Activated CD8-positive, alpha-beta T cell treated with anti-CD3 and anti-CD28 coated beads, Interleukin-2, amount 10 ng/mL, durations not matched to agents 7 days and 5 days (primary cell): ENCODE measurements around the gene AEN. TPM values are rescaled to one million over a fixed set of nuclear protein-coding genes. Genes with fewer than 3 reads are reported as not detected.

Source experiments
- ATAC-seq: fragments of 150-1000 bp; cut with Tn5 transposase; one replicate; pipeline ENCODE4 v1.10.0; 2021; ENCODE audit warnings: moderate library complexity
- CTCF ChIA-PET: fragments of 350-600 bp; sonication (Branson Sonifier 250); formaldehyde crosslinking; loops from one replicate; lab custom pipeline; 2021; ENCODE audit warnings: antibody characterized with exemption; lab: Charles Lee
- POLR2A ChIA-PET: fragments of 350-600 bp; sonication (Branson Sonifier 250); formaldehyde crosslinking; loops from one replicate; lab custom pipeline; 2021; ENCODE audit warnings: antibody characterized with exemption; lab: Charles Lee
- DNase-seq: peaks from one replicate; pipeline ENCODE4 v3.0.0-alpha.2; 2020
- H3K27ac Mint-ChIP-seq: one replicate; pipeline ENCODE4 v1.8.0; 2021; ENCODE audit warnings: mild to moderate bottlenecking, mixed read lengths
- H3K27me3 Mint-ChIP-seq: one replicate; pipeline ENCODE4 v1.8.0; 2021; ENCODE audit warnings: low read depth, mixed read lengths
- H3K36me3 Mint-ChIP-seq: one replicate; pipeline ENCODE4 v1.8.0; 2021; ENCODE audit warnings: low read depth, mixed read lengths
- H3K4me1 Mint-ChIP-seq: one replicate; pipeline ENCODE4 v1.8.0; 2021; ENCODE audit warnings: low read depth, mixed read lengths
- H3K4me3 Mint-ChIP-seq: one replicate; pipeline ENCODE4 v1.8.0; 2021; ENCODE audit warnings: mild to moderate bottlenecking, mixed read lengths
- H3K9me3 Mint-ChIP-seq: one replicate; pipeline ENCODE4 v1.8.0; 2022; ENCODE audit warnings: mixed read lengths; ENCODE audit not compliant: insufficient read depth
- total RNA-seq, 2 experiments: library from RNA; stranded (reverse); gene quantifications; one replicate each; pipeline ENCODE4 v1.2.3, GENCODE V29; 2021

The AEN gene
- total RNA-seq, 2 experiments from 2014 or later = 52.6 to 53.2 TPM

DNA sequence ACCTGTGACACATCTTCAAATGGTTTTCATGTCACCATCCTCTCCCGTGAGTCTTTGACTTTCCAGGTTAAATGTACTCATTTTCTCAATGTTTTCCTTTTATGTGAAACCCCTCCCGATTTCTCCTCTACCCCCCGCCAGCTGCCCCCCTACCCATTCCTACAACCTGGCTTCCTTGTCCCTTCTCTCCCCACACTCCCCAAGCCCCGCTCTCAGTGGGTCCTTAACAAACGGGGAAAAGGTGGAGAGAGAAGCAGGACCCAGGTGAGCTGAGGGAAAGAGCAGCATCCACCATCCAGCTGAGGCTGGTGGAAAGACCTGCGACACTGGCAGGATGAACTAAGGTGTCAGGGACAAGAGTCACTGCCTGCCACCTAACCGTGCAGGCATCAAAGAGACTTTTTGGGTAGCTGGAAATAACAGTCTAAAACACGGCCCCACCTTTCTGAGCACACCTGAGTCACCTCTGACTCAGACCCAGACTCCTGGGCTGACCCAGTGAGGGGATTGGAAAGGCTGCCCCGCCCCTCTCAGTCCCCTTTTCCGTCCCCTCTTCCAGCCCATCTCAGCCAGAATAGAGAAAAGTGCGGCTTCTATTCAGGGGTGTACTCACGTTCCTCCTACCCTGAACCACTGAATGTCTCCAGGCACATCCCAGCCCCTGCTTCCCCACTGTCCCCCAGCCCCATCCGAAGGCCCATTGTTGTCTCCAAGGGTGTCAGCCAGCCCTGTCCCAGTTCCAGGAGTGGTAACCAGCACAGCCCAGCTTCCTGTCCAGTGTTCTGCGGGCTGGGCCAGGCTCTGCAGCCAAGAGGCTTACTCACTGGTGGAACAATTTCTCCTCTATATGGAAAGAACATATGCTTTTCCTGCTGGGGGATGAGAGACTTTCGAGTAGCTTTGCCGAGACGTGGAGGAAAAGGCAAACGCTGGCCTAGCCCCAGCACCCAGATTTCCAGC lies 38.1 kb downstream of the AEN start:
- H3K27ac Mint-ChIP-seq = no peak overlapping the region
- no peak overlapping the region for H3K4me3 Mint-ChIP-seq

DNA sequence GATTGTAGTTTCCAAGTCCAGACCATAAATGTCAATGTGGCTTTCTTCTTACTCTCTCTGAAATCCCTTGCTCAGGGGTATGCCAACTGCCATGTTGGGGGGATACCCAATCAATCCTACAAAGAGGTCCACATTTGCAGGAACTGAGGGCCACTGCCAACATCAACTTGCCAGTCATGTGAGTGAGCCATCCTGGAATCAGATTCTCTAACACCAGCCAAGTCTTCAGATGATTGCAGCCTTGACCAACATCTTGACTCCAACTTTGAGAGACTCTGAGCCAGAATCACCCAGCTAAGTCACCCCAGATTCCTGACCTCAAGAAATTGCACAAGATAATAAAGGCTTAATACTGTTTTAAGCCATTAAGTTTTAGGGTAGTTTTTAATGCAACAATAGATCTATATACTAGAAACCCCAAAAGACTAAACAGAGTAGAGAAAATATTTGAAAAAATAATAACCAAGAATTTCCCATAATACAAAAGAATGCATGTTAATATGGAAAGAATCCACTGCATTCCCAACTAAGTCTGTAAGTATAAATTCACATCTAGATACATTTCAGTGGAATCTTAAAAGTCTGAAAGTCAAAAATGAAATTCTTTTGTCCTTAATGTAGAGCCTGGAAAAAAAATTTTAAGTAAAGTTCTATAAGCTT lies 40.0 kb downstream of the AEN start:
- ChIA-PET POLR2A (interaction anchor here (3.1 kb wide), 1 partner anchor 37 kb away, joined by 10 read pairs; no protein-coding TSS in a partner anchor), CTCF (interaction anchor here (1.5 to 1.9 kb wide), 2 partner anchors 23 to 37 kb away, joined by 10 read pairs; partner anchors contain the start of gene ISG20)
- no peak overlapping the region for H3K27ac Mint-ChIP-seq
- no peaks in the 10 kb centered on the region for H3K27me3 Mint-ChIP-seq
- no peaks in the 10 kb centered on the region for H3K9me3 Mint-ChIP-seq
- H3K36me3 Mint-ChIP-seq = peaks cover 2% of the 10 kb centered on the region
- ATAC-seq (no peak), DNase-seq (no peak)
- no peak overlapping the region for H3K4me3 Mint-ChIP-seq
- H3K4me1 Mint-ChIP-seq = peaks cover under 1% of the 10 kb centered on the region

More for the DNA sequence above, 38.1 kb downstream of the AEN start:
- ATAC-seq (no peak), DNase-seq (no peak)
- Mint-ChIP-seq H3K4me1 (peaks cover 15% of the 10 kb centered on the region), H3K36me3 (peaks cover 10% of the 10 kb centered on the region), H3K27me3 (no peaks in the 10 kb centered on the region), H3K9me3 (no peaks in the 10 kb centered on the region)
- ChIA-PET CTCF (interaction anchor here (0.9 to 1.9 kb wide), 3 partner anchors 21 to 35 kb away, joined by 4 to 10 read pairs (median 4); partner anchors contain the start of gene ISG20), POLR2A (interaction anchor here (1.3 to 3.1 kb wide), 4 partner anchors 9 to 192 kb away, joined by 3 to 10 read pairs (median 4); partner anchors contain the start of genes MRPL46 and MRPS11)

DNA sequence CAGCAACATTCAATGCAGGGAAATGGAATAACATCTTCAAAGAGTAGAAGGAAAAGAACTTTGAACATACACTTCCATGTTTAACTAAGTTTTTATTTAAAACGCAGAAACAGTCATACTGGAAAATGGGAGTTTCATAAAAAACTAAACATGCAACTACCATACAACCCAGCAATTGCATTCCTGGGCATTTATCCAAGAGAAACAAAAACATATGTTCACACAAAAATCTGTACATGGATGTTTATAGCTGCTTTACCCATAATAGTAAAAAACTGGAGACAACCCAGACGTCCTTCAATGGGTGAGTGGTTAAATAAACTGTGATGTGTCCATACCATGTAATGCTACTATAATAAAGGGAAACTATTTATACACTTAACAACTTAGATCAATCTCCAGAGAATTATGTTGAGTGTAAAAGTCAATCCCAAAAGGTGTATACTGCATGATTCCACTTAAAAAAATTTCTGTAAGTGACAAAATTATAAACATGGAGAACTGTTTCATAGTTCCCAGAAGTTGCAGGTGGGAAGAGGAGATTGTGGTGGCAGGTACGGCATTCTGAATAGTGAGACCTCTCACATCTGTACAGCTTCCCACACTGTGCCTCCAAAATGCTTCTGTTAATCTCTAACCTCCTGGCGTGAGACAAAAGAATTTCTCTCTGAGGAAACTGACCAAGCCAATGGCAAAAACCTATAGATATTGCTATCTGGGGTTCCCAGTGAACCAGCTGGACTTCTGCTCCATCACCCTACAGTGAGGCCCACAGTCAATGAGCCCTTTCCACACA lies 40.8 kb downstream of the AEN start:
- Mint-ChIP-seq H3K36me3 (peaks cover 2% of the 10 kb centered on the region), H3K27ac (no peak overlapping the region), H3K27me3 (no peaks in the 10 kb centered on the region), H3K4me3 (no peak overlapping the region), H3K4me1 (no peaks in the 10 kb centered on the region), H3K9me3 (no peaks in the 10 kb centered on the region)
- ChIA-PET POLR2A (no interaction called here), CTCF (no interaction called here)
- ATAC-seq (no peak), DNase-seq (no peak)

DNA sequence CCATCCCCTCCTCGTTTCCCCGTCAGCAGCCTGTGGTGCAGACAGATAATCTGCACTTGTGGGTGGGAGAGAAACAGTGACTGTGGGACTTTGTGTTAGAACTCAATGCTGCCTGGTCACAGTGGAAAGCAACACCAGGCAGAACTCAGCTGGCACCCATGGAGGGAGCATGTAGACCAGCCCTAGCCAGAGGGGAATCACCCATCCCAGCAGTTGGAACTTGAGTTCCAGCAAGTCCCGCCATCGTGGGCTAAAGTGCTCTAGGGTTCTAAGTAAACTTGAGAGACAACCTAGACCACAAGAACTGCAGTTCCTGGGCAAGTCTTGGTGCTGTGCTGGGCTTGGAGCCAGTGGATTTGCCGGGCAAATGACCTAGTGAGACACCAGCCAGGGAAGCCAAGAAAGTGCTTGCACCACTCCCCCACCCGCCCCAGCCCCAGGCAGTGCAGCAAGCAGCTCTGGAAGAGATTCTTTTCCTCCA lies 42.0 kb downstream of the AEN start:
- Mint-ChIP-seq H3K27me3 (peaks cover 2% of the 10 kb centered on the region), H3K9me3 (no peaks in the 10 kb centered on the region), H3K27ac (no peak overlapping the region), H3K36me3 (no peaks in the 10 kb centered on the region), H3K4me1 (no peaks in the 10 kb centered on the region), H3K4me3 (no peak overlapping the region)
- POLR2A ChIA-PET = interaction anchor here (1.5 kb wide), 1 partner anchor 28 kb away, joined by 5 read pairs; no protein-coding TSS in a partner anchor
- DNase-seq (no peak), ATAC-seq (no peak)
- CTCF ChIA-PET = interaction anchor here (1.0 to 2.8 kb wide), 4 partner anchors 9 to 209 kb away, joined by 4 to 35 read pairs (median 5); no protein-coding TSS in a partner anchor

DNA sequence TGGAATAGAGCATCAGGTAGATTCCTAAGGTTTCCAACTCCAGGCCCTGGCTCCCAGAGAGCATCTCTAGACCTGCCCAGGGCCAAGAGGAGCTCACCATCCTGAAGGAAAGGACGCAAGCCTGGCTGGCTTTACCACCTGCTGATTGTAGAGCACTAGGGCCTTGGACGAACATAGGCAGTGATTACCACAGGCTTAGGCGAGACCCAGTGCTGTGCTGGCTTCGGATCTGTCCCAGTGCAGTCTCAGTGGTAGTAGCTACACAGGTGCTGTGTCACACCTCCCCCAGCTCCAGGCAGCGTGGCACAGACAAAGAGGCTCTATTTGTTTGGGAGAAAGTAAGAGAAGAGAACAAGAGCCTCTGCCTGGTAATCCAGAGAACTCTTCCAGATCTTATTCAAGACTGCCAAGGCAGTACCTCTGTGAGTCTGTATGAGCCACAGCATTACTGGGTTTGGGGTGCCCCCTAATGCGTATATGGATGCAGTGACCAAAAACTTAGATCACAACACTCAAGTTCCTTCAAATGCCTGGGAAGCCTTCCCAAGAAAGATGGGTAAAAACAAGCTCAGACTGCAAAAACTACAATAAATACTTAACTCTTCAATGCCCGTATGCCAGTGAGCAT lies 43.1 kb downstream of the AEN start:
- DNase-seq = peak; percentile 66
- POLR2A ChIA-PET = interaction anchor here (1.5 kb wide), 1 partner anchor 29 kb away, joined by 5 read pairs; no protein-coding TSS in a partner anchor
- CTCF ChIA-PET = interaction anchor here (0.6 to 2.8 kb wide), 17 partner anchors 8 to 466 kb away, joined by 3 to 35 read pairs (median 4); partner anchors contain the start of genes MRPL46 and MRPS11

DNA sequence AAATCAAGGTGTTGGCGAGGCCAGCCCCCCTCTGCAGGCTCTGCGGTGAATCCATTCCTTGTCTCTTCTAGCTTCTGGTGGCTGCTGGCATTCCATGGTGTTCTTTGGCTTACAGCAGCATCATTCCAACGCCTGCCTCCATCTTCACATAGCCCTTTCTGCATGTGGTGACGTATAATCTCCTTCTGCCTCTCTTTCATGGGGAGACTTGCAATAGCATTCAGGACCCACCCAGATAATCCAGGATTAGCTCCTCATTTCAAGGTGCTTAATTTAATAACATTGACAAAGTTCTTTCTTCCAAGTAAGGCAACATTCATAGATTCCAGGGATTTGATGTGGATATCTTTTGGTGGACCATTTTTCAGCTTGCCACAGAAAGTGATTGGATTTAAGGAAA lies 53.5 kb downstream of the AEN start:
- no peak overlapping the region for H3K27ac Mint-ChIP-seq
- ChIA-PET CTCF (no interaction called here), POLR2A (no interaction called here)
- DNase-seq = no peak
- ATAC-seq = no peak
- H3K36me3 Mint-ChIP-seq = peaks cover 1% of the 10 kb centered on the region
- H3K4me3 Mint-ChIP-seq = no peak overlapping the region
- peaks cover 46% of the 10 kb centered on the region for H3K27me3 Mint-ChIP-seq
- no peaks in the 10 kb centered on the region for H3K4me1 Mint-ChIP-seq
- H3K9me3 Mint-ChIP-seq = no peaks in the 10 kb centered on the region

More for the DNA sequence above, 43.1 kb downstream of the AEN start:
- no peaks in the 10 kb centered on the region for H3K4me1 Mint-ChIP-seq
- peak; percentile 78 for ATAC-seq
- H3K9me3 Mint-ChIP-seq = no peaks in the 10 kb centered on the region
- peaks cover 8% of the 10 kb centered on the region for H3K27me3 Mint-ChIP-seq
- no peaks in the 10 kb centered on the region for H3K36me3 Mint-ChIP-seq
- H3K4me3 Mint-ChIP-seq = no peak overlapping the region
- no peak overlapping the region for H3K27ac Mint-ChIP-seq

DNA sequence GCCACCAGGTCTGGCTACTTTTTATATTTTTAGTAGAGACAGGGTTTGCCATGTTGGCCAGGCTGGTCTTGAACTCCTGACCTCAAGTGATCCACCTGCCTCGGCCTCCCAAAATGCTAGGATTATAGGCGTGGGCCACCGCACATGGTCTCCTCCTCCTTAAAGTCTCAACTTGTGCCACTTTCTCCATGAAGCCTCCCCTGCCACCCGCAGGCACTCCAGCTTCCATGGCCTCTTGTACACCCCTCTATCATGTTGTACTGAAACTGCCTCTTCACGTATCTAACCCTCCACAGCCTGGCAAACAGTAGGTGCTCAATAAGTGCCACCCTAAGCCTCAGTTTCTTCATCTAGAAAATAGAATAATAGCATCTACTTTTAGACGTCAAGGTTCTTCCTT lies 57.6 kb downstream of the AEN start:
- ChIA-PET POLR2A (no interaction called here), CTCF (no interaction called here)
- H3K27me3 Mint-ChIP-seq = peaks cover 18% of the 10 kb centered on the region
- ATAC-seq (no peak), DNase-seq (no peak)
- H3K27ac Mint-ChIP-seq = no peak overlapping the region
- H3K36me3 Mint-ChIP-seq = no peaks in the 10 kb centered on the region
- H3K4me3 Mint-ChIP-seq = no peak overlapping the region
- H3K9me3 Mint-ChIP-seq = no peaks in the 10 kb centered on the region
- H3K4me1 Mint-ChIP-seq = no peaks in the 10 kb centered on the region

DNA sequence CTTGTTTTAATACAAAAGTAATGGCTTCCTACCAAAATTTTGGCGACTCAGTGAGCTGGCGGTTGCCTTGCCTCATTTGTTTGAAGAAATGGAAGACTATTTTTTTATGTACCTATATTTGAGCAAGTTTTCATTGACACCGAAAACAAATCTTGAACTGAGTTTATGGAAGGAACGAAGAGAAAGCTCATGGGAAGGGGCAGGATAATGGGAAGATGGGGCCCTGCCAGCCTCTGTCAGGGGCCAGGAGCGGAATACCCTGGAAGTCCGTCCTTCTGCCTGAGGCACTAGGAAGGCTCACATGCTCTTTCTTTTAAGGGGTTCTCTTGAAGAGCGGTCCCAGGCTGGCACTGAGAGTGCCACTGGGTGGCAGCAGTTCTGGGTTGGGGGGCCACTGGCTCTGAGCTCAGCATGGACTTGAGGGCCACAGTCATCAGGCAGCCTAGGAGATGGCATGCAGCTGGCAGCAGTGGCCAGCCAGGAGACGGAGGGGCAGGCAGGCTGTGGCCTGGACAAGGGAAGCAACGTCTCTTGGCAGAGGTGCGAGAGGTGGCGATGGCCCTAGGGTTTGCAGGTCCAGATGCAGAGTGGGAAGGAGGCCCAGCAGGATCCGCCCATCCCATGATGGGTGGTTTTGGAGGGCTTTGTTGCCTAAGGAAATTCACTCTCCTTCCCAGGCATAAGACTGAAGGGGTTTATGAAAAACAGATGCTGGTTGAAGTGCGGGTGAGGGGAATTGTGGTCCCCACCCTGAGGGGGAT lies 59.3 kb downstream of the AEN start:
- Mint-ChIP-seq H3K36me3 (no peaks in the 10 kb centered on the region), H3K9me3 (no peaks in the 10 kb centered on the region), H3K4me3 (no peak overlapping the region), H3K4me1 (no peaks in the 10 kb centered on the region), H3K27ac (no peak overlapping the region), H3K27me3 (peaks cover 10% of the 10 kb centered on the region)
- ChIA-PET POLR2A (no interaction called here), CTCF (interaction anchor here (1.0 kb wide), 1 partner anchor 16 kb away, joined by 3 read pairs; no protein-coding TSS in a partner anchor)
- DNase-seq (no peak), ATAC-seq (no peak)

DNA sequence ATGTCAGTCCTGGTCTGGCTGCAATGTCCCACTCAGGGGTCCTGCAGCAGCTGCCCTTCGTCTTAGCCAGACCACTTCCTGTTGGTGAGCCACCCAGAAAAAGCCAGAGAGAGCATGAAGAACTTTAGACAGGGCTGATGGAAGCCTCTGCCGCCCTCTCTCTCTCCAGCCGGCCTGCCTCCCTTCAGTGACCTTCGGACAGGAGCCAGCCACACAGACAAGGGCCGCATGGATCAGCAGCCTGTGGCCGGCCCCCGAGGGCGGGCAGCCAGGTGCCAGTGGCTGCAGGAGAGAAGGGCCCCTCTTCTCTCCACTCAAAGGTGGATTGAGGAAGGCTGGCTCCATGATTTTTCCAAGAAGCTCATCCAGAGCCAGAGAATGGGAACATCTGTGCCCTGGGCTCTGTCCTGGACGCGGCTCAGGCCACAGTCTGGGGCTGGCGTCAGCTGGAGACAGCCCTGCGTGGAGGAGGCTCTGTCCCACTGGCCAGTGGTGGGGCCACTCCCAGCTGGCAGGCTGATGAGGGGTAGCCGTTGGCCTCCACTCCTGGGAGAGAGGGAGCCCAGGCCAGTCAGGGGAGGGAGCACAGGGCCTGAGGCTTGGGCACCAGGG lies 60.6 kb downstream of the AEN start:
- Mint-ChIP-seq H3K4me1 (no peaks in the 10 kb centered on the region), H3K36me3 (no peaks in the 10 kb centered on the region), H3K9me3 (no peaks in the 10 kb centered on the region), H3K27me3 (peaks cover 7% of the 10 kb centered on the region), H3K4me3 (no peak overlapping the region), H3K27ac (no peak overlapping the region)
- ChIA-PET POLR2A (no interaction called here), CTCF (no interaction called here)
- no peak for DNase-seq
- no peak for ATAC-seq
